ENCODE results near the gene UBE2J2. TPM values are rescaled to one million over a fixed set of nuclear protein-coding genes. Genes with fewer than 3 reads are reported as not detected.

UBE2J2 gene
- total and polyA plus RNA-seq, 2 of the 8 experiments (the other 6 are each of a cell fraction or from before 2014, with no cell fraction given), result 33.6 to 67.9 TPM

DNA sequence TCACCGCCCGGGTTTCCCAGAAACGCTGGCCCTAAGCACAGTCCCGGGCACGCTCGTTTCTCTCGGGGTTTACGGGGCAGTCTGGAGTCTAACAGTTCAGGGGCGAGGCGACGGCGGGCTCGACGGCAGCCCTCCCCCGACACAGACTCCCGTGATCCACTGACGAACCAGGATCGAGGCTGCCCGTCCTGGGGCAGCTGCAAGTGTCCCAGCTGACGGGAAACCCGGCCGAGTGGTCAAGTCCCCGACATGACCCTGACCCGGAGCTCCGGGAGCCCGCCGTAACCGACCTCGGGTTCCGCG lies 494 bp downstream of the UBE2J2 start:
- Histone ChIP-seq H3K4me2 (ENCODE audit: insufficient read depth in 1 of 2, low read depth in 2 of 2, low read length in 2 of 2) (peak overlapping the region; percentile 81 to 95), H4K91ac (replicated peaks; ENCODE audit: insufficient read length, low read length) (no peak overlapping the region), H2BK120ac (replicated peaks; ENCODE audit: low read depth, low read length) (no peak overlapping the region), H2BK20ac (ENCODE audit: low read length) (no peak overlapping the region), H3K27ac (ENCODE audit: low read depth, low read length) (peak overlapping the region; percentile 83; the same call in 1 of the 2 replicates), H3K79me1 (ENCODE audit: low read depth, low read length) (peaks cover 22% of the 10 kb centered on the region), H3K9me3 (ENCODE audit: insufficient read depth in 2 of 2, low read depth in 1 of 2, low read length in 1 of 2) (no peaks in the 10 kb centered on the region), H3K9ac (replicated peaks in 1 of 4; ENCODE audit: extremely low read depth in 1 of 4, low read depth in 3 of 4, low read length in 3 of 4) (peak overlapping the region; percentile 71 to 99 (median 88)), H2AFZ (ENCODE audit: low read length) (no peak overlapping the region), H3K36me3 (ENCODE audit: control insufficient read depth in 2 of 4, insufficient read depth in 4 of 4, low read length in 3 of 4) (peaks cover 0 to 2% (median under 1%) of the 10 kb centered on the region in 4 experiments; a peak in 1 of 8 replicates), H3K4ac (replicated peaks; ENCODE audit: insufficient read length, low read depth, low read length) (no peak overlapping the region), H3K79me2 (ENCODE audit: control insufficient read depth in 1 of 2, insufficient read depth in 2 of 2, low read length in 2 of 2) (peaks cover 12 to 44% of the 10 kb centered on the region in 2 experiments; a peak in 3 of 4 replicates), H3K4me1 (replicated peaks in 1 of 4; ENCODE audit: control insufficient read depth in 3 of 4, insufficient read depth in 4 of 4, low read length in 3 of 4) (peaks cover 0 to 17% (median 8%) of the 10 kb centered on the region in 4 experiments; a peak in 5 of 7 replicates), H3K23me2 (ENCODE audit: low read depth, low read length) (peaks cover 12% of the 10 kb centered on the region; the same call in 1 of the 2 replicates), H2BK5ac (ENCODE audit: low read depth, low read length) (no peak overlapping the region), H3K18ac (ENCODE audit: extremely low read depth, low read length) (no peak overlapping the region), H4K5ac (ENCODE audit: insufficient read length, low read depth, low read length) (no peak overlapping the region), H2BK12ac (ENCODE audit: low read depth, low read length) (no peak overlapping the region), H4K20me1 (replicated peaks in 1 of 2; ENCODE audit: control insufficient read depth in 1 of 2, insufficient read depth in 2 of 2, low read length in 2 of 2) (peaks cover 20 to 24% of the 10 kb centered on the region in 2 experiments), H3K4me3 (ENCODE audit: extremely low read depth in 1 of 4, insufficient read depth in 2 of 4, low read depth in 3 of 4, low read length in 4 of 4) (peak overlapping the region; percentile 88 to 99 (median 91)), H4K8ac (ENCODE audit: extremely low read depth, insufficient read depth, low read length) (peak overlapping the region; percentile 99; the same call in 1 of the 2 replicates), H2AK5ac (ENCODE audit: low read depth, low read length) (no peak overlapping the region), H3K23ac (ENCODE audit: insufficient read length) (no peak overlapping the region), H2BK15ac (ENCODE audit: low read length) (no peak overlapping the region), H3K27me3 (replicated peaks in 1 of 4; ENCODE audit: control insufficient read depth in 3 of 4, extremely low read depth in 1 of 4, insufficient read depth in 3 of 4, low read length in 3 of 4) (no peaks in the 10 kb centered on the region; a peak in 1 of 7 replicates), H3K56ac (replicated peaks; ENCODE audit: insufficient read length, low read depth, low read length) (no peak overlapping the region), H3K14ac (ENCODE audit: insufficient read length) (no peak overlapping the region)
- FAIRE-seq (no peak), DNase-seq (ENCODE audit: low read depth in 1 of 2, low spot score in 2 of 2) (no peak)
- ChIA-PET POLR2A (ENCODE audit: partially characterized antibody) (interaction anchor here (1.1 to 3.0 kb wide), 5 partner anchors 11 to 23 kb away, joined by 3 to 12 read pairs (median 5); no protein-coding TSS in a partner anchor), CTCF (ENCODE audit: partially characterized antibody) (interaction anchor here (1.4 kb wide), 1 partner anchor 19 kb away, joined by 5 read pairs; no protein-coding TSS in a partner anchor)
- TF ChIP-seq, protein P1, sequence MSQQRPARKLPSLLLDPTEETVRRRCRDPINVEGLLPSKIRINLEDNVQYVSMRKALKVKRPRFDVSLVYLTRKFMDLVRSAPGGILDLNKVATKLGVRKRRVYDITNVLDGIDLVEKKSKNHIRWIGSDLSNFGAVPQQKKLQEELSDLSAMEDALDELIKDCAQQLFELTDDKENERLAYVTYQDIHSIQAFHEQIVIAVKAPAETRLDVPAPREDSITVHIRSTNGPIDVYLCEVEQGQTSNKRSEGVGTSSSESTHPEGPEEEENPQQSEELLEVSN (IDR thresholded peaks at IDR 0.05), result no peak
- 2% methylated on average over 30 of the region's 31 CpGs; no CpG with 5 or more reads in 1 of the 2 experiments for WGBS, 2 experiments (ENCODE audit: extremely low coverage in 1 of 2, insufficient coverage in 1 of 2, insufficient read length in 1 of 2, insufficient replicate concordance in 2 of 2, low coverage in 1 of 2, low lambda C conversion rate in 2 of 2, missing lambda C conversion rate in 1 of 2)

All from H1 (cell line).